ENCODE results near the gene COL27A1.

GRCh38 chr9:114185570-114186490 lies 30.5 kb downstream of the COL27A1 start:
- TF ChIP-seq ZSCAN20 (CRISPR knock-in tag; IDR thresholded peaks at IDR 0.05) (no peak), ZNF302 (CRISPR knock-in tag; IDR thresholded peaks at IDR 0.05) (no peak), CTCF (IDR thresholded peaks at IDR 0.05) (no peak)

Data from A549 (cell line).